ENCODE measurements around the gene KRTAP9-2.

- TF ChIP-seq TEAD4 (IDR thresholded peaks at IDR 0.05): no peak
- TF ChIP-seq REST (IDR thresholded peaks at IDR 0.05; ENCODE audit: low read depth): no peak
- TF ChIP-seq MAX (IDR thresholded peaks at IDR 0.05): no peak
- no peak for TF ChIP-seq CEBPB (IDR thresholded peaks at IDR 0.05)
- TF ChIP-seq YY1 (IDR thresholded peaks at IDR 0.05; ENCODE audit: low read depth): no peak
- no peak for TF ChIP-seq EP300 (IDR thresholded peaks at IDR 0.05; ENCODE audit: borderline replicate concordance)
- no peak for TF ChIP-seq RAD21 (IDR thresholded peaks at IDR 0.05; ENCODE audit: low read depth)
- TF ChIP-seq CREB1 (IDR thresholded peaks at IDR 0.05; ENCODE audit: low read depth): no peak
- no peak for TF ChIP-seq EGR1 (IDR thresholded peaks at IDR 0.05)
Measured at GRCh38 chr17:41184480-41184961, 41.9 kb upstream of the KRTAP9-2 start, which contains the start of gene KRTAP4-1.

Data from Ishikawa (cell line).